ENCODE results near the gene SSPN.

SSPN gene

GRCh38 chr12:26293612-26294011 lies 98.2 kb downstream of the SSPN start:
- H3K36me3 ChIP-seq (ENCODE audit: control insufficient read depth in 1 of 2, insufficient read depth in 2 of 2, low read length in 2 of 2), result no peaks in the 10 kb centered on the region
- no peaks in the 10 kb centered on the region for H3K27me3 ChIP-seq (ENCODE audit: control insufficient read depth in 1 of 2, insufficient read depth in 2 of 2, low read length in 2 of 2)
- no peak overlapping the region for H3K9ac ChIP-seq (ENCODE audit: low read depth in 1 of 2, low read length in 2 of 2)
- H3K9me3 ChIP-seq (ENCODE audit: control insufficient read depth in 1 of 2, low read length in 2 of 2), result no peaks in the 10 kb centered on the region
- H3K27ac ChIP-seq (ENCODE audit: low read depth, low read length), result no peak overlapping the region
- peaks cover 7 to 10% of the 10 kb centered on the region in 2 donors for H3K4me1 ChIP-seq (ENCODE audit: control insufficient read depth in 1 of 2, insufficient read depth in 2 of 2, low read length in 2 of 2)
- no peak overlapping the region for H3K4me3 ChIP-seq (ENCODE audit: low read depth in 1 of 2, low read length in 2 of 2)

- Histone ChIP-seq H3K27me3 (ENCODE audit: control insufficient read depth in 1 of 2, insufficient read depth in 2 of 2, low read length in 2 of 2) (no peaks in the 10 kb centered on the region), H3K9me3 (ENCODE audit: control insufficient read depth in 1 of 2, low read length in 2 of 2) (no peaks in the 10 kb centered on the region), H3K36me3 (ENCODE audit: control insufficient read depth in 1 of 2, insufficient read depth in 2 of 2, low read length in 2 of 2) (no peaks in the 10 kb centered on the region), H3K27ac (ENCODE audit: low read depth, low read length) (no peak overlapping the region), H3K4me3 (ENCODE audit: low read depth in 1 of 2, low read length in 2 of 2) (no peak overlapping the region), H3K9ac (ENCODE audit: low read depth in 1 of 2, low read length in 2 of 2) (no peak overlapping the region), H3K4me1 (ENCODE audit: control insufficient read depth in 1 of 2, insufficient read depth in 2 of 2, low read length in 2 of 2) (peaks cover 10 to 14% of the 10 kb centered on the region in 2 donors)
Measured at GRCh38 chr12:26295001-26295400, 99.6 kb downstream of the SSPN start.

GRCh38 chr12:26297396-26298070 lies 102.2 kb downstream of the SSPN start:
- H3K9ac ChIP-seq (ENCODE audit: low read depth in 1 of 2, low read length in 2 of 2), result no peak overlapping the region

GRCh38 chr12:26298785-26299621 lies 103.6 kb downstream of the SSPN start:
- Histone ChIP-seq H3K36me3 (ENCODE audit: control insufficient read depth in 1 of 2, insufficient read depth in 2 of 2, low read length in 2 of 2) (no peaks in the 10 kb centered on the region), H3K27ac (ENCODE audit: low read depth, low read length) (no peak overlapping the region), H3K9me3 (ENCODE audit: control insufficient read depth in 1 of 2, low read length in 2 of 2) (no peaks in the 10 kb centered on the region), H3K4me1 (ENCODE audit: control insufficient read depth in 1 of 2, insufficient read depth in 2 of 2, low read length in 2 of 2) (peaks cover 7% of the 10 kb centered on the region in 2 donors), H3K27me3 (ENCODE audit: control insufficient read depth in 1 of 2, insufficient read depth in 2 of 2, low read length in 2 of 2) (no peaks in the 10 kb centered on the region), H3K9ac (ENCODE audit: low read depth in 1 of 2, low read length in 2 of 2) (peak overlapping the region; percentile 8 to 15), H3K4me3 (ENCODE audit: low read depth in 1 of 2, low read length in 2 of 2) (peak overlapping the region; percentile 24 to 50)

More at GRCh38 chr12:26297396-26298070, 102.2 kb downstream of the SSPN start:
- Histone ChIP-seq H3K4me1 (ENCODE audit: control insufficient read depth in 1 of 2, insufficient read depth in 2 of 2, low read length in 2 of 2) (peaks cover 7% of the 10 kb centered on the region in 2 donors), H3K27ac (ENCODE audit: low read depth, low read length) (no peak overlapping the region), H3K4me3 (ENCODE audit: low read depth in 1 of 2, low read length in 2 of 2) (no peak overlapping the region), H3K27me3 (ENCODE audit: control insufficient read depth in 1 of 2, insufficient read depth in 2 of 2, low read length in 2 of 2) (no peaks in the 10 kb centered on the region), H3K36me3 (ENCODE audit: control insufficient read depth in 1 of 2, insufficient read depth in 2 of 2, low read length in 2 of 2) (no peaks in the 10 kb centered on the region), H3K9me3 (ENCODE audit: control insufficient read depth in 1 of 2, low read length in 2 of 2) (no peaks in the 10 kb centered on the region)

GRCh38 chr12:26299751-26300150 lies 104.4 kb downstream of the SSPN start:
- Histone ChIP-seq H3K9me3 (ENCODE audit: control insufficient read depth in 1 of 2, low read length in 2 of 2) (no peaks in the 10 kb centered on the region), H3K27ac (ENCODE audit: low read depth, low read length) (no peak overlapping the region), H3K9ac (ENCODE audit: low read depth in 1 of 2, low read length in 2 of 2) (no peak overlapping the region), H3K27me3 (ENCODE audit: control insufficient read depth in 1 of 2, insufficient read depth in 2 of 2, low read length in 2 of 2) (no peaks in the 10 kb centered on the region), H3K4me1 (ENCODE audit: control insufficient read depth in 1 of 2, insufficient read depth in 2 of 2, low read length in 2 of 2) (peaks cover 7% of the 10 kb centered on the region in 2 donors), H3K36me3 (ENCODE audit: control insufficient read depth in 1 of 2, insufficient read depth in 2 of 2, low read length in 2 of 2) (no peaks in the 10 kb centered on the region), H3K4me3 (ENCODE audit: low read depth in 1 of 2, low read length in 2 of 2) (no peak overlapping the region)

Measured in duodenal mucosa (tissue), 2 donors.